ENCODE results near the gene IBA57. TPM values are rescaled to one million over a fixed set of nuclear protein-coding genes. Genes with fewer than 3 reads are reported as not detected.
"Not testable (repeated sequence)": the region's sequence is repeated elsewhere in the genome, so short reads cannot be mapped to it uniquely, and the experiment has no call there.

IBA57 gene
- total RNA-seq, 4 donors from 2014 or later = 4.9 to 15.7 (median 12.3) TPM

DNA sequence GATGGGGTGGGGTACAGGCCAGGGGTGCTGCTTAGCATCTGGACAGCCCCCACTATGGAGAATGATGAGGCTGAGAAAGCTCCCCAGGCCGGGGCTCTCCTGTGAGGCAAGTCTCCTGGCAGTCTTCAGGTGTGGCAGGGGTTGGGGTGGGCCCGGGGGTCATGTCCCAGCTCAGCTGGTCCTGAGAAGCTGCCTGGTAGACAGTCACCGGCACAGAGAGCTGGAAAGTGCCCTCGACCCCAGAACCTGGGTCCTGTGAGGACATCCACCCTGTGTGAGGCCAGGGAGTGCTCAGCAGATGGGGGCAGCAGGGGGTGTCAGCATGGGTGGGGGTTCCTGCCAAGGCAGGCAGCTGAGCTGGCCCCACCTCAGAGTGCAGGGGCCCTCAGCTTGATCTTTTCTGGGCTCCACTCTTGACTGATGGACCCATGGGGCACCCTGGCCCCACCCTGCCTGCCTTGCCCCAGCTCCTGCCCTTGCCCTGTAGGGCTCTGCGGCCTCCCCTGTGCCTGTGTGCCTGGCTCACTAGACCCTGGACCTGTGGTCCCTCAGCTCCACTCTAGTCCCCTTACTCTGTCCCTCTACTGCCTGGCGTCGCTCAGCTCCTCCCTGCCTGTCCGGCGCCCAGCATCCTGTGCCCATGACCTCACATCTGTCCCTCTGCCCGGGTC, 5.8 kb downstream of the IBA57 start:
- ATAC-seq (no peak), DNase-seq (no peak)
- Histone ChIP-seq H3K4me3 (no peak overlapping the region), H3K27ac (no peak overlapping the region), H3K36me3 (peaks cover 0 to 10% of the 10 kb centered on the region in 2 donors), H3K27me3 (no peaks in the 10 kb centered on the region), H3K4me1 (peaks cover 5 to 10% of the 10 kb centered on the region in 2 donors), H3K9me3 (no peaks in the 10 kb centered on the region)
- intact Hi-C loops (cut with DNase I; ENCODE audit: low total_unique reads) = no loop called here
- TF ChIP-seq POLR2A (IDR thresholded peaks at IDR 0.05) = no peak
- TF ChIP-seq, protein P1, sequence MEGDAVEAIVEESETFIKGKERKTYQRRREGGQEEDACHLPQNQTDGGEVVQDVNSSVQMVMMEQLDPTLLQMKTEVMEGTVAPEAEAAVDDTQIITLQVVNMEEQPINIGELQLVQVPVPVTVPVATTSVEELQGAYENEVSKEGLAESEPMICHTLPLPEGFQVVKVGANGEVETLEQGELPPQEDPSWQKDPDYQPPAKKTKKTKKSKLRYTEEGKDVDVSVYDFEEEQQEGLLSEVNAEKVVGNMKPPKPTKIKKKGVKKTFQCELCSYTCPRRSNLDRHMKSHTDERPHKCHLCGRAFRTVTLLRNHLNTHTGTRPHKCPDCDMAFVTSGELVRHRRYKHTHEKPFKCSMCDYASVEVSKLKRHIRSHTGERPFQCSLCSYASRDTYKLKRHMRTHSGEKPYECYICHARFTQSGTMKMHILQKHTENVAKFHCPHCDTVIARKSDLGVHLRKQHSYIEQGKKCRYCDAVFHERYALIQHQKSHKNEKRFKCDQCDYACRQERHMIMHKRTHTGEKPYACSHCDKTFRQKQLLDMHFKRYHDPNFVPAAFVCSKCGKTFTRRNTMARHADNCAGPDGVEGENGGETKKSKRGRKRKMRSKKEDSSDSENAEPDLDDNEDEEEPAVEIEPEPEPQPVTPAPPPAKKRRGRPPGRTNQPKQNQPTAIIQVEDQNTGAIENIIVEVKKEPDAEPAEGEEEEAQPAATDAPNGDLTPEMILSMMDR (IDR thresholded peaks at IDR 0.05 in 4 of 5, conservative IDR thresholded peaks at IDR 0.05 in 1 of 5) = no peak
- in situ Hi-C loops (cut with MboI; ENCODE audit: low sequenced_read_pairs in 4 of 4) = no loop called here

DNA sequence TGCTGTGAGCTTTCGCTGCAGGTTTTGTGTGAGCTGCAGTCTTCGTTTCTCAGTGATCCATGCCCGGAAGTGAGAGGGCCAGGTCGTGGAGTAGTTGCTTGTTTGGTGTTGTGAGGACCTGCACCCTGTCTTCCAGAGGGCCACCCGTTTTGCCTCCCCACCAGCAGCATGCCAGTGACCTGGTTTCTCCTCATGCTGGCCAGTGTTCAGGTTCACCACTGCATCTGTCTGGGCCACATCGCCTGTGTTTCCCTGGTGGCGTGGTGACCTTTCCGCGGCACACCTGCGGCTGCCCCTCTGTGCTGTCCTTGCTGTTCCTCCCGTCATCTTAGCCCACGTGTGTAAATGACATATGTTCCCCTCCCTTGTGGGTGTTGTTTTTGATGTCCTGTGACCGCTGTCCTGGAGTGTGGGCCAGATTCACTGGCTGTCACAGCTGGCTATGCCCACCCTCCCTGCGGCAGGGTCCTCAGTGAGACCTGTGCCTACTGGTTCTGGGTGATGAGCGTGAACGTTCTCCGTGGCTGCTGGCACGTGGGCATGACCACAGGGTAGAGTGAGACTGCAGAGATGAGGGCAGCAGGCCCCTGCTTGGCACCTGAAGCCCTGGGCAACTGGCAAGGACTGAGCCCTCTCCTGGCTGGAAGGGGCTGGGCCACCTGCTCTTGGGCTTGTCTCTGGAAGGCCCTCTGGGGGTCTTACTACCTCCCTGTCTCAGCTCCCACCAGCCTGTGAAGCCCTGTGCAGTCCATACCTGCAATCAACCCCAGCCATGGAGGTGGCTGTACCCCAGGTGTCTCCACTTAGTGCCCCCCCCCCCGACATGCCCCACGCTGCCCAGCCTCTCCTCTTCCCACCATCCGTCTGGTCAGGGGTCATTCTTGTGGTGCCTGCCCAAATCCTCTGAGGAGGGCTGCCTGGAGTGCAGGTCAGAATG, 7.3 kb downstream of the IBA57 start:
- ATAC-seq = no peak
- intact Hi-C loops (cut with DNase I; ENCODE audit: low total_unique reads) = no loop called here

DNA sequence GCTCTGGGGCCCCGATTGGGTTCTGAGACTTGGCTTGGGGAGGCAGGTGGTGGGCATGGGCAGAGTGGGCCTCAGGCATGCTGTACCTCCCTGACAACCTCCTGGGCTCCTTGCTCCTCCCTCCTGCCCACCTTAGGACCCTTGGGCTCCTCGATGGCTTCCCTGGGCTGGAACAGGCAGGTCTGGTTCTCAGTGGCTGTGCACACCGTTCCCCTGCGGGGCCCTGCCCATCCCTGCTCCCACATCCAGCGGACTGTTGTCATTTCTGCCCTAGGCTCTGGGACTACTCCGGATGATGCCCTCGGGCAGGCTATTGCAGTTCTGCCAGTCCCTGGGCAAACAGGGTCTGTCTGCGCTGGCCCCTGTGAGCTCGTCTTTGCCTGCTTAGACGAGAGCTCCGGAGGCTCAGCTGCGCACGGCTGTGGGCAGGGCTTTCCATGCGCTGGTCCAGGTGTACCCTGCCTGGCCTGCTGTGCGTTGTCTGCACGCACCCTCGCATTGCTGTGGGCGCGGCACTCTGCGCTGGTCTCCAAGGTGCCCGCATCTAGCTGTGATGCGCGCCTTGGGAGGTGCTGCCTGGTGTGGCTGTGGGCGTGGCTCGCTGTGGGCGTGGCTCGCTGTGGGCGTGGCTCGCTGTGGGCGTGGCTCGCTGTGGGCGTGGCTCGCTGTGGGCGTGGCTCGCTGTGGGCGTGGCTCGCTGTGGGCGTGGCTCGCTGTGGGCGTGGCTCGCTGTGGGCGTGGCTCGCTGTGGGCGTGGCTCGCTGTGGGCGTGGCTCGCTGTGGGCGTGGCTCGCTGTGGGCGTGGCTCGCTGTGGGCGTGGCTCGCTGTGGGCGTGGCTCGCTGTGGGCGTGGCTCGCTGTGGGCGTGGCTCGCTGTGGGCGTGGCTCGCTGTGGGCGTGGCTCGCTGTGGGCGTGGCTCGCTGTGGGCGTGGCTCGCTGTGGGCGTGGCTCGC, 8.2 kb downstream of the IBA57 start:
- peak in 1 of 2 donors; percentile 44 for ATAC-seq
- H3K4me3 ChIP-seq; H3K27me3 ChIP-seq; in situ Hi-C loops (cut with MboI; ENCODE audit: low sequenced_read_pairs in 4 of 4); DNase-seq; intact Hi-C loops (cut with DNase I; ENCODE audit: low total_unique reads); H3K4me1 ChIP-seq; H3K9me3 ChIP-seq: not testable (repeated sequence)
- Histone ChIP-seq H3K27ac (peak overlapping the region in 1 of 4 donors; percentile 31), H3K36me3 (peaks cover 0 to 10% of the 10 kb centered on the region in 2 donors)

More for the DNA sequence above, 7.3 kb downstream of the IBA57 start:
- Histone ChIP-seq H3K9me3 (no peaks in the 10 kb centered on the region), H3K4me1 (no peaks in the 10 kb centered on the region), H3K36me3 (peaks cover 0 to 10% of the 10 kb centered on the region in 2 donors), H3K4me3 (no peak overlapping the region), H3K27me3 (no peaks in the 10 kb centered on the region), H3K27ac (peak overlapping the region in 1 of 4 donors; percentile 30)
- no peak for DNase-seq
- in situ Hi-C loops (cut with MboI; ENCODE audit: low sequenced_read_pairs in 4 of 4) = no loop called here
- no peak for TF ChIP-seq POLR2A (IDR thresholded peaks at IDR 0.05)
- TF ChIP-seq, protein P1 (IDR thresholded peaks at IDR 0.05 in 4 of 5, conservative IDR thresholded peaks at IDR 0.05 in 1 of 5) = no peak

DNA sequence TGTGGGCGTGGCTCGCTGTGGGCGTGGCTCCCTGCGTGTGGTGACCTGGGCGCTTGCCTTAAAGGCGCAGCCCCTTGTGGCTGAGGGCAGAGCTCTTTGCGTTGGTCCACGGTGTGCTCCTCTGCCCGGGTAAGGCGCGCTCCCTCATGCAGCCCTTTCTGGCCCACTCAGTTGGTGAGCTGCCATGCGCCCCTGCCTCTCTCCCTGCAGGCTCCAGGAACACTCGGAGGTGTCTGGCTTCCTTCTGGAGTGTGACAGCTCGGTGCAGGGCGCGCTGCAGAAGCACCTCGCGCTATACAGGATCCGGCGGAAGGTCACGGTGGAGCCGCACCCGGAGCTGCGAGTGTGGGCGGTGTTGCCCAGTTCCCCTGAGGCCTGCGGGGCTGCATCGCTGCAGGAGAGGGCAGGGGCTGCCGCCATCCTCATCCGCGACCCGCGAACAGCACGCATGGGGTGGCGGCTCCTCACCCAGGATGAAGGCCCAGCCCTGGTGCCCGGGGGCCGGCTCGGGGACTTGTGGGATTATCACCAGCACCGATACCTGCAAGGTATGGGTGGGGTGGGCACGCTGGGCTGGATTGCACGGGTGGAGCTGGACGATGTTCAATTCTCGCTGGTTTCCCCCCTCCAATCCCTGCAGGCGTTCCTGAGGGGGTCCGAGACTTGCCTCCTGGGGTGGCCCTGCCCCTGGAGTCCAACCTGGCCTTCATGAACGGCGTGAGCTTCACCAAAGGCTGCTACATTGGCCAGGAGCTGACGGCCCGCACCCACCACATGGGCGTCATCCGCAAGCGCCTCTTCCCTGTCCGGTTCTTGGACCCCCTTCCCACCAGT, 9.1 kb downstream of the IBA57 start:
- Histone ChIP-seq H3K4me1 (no peaks in the 10 kb centered on the region), H3K27ac (peak overlapping the region in 1 of 4 donors; percentile 61), H3K4me3 (no peak overlapping the region), H3K9me3 (no peaks in the 10 kb centered on the region), H3K27me3 (no peaks in the 10 kb centered on the region), H3K36me3 (peaks cover 0 to 10% of the 10 kb centered on the region in 2 donors)
- DNase-seq (peak in 1 of 2 donors; percentile 59), ATAC-seq (peak in 1 of 2 donors; percentile 61)
- TF ChIP-seq POLR2A (IDR thresholded peaks at IDR 0.05) = no peak
- TF ChIP-seq, protein P1 (IDR thresholded peaks at IDR 0.05 in 4 of 5, conservative IDR thresholded peaks at IDR 0.05 in 1 of 5) = no peak
- intact Hi-C loops (cut with DNase I; ENCODE audit: low total_unique reads) = no loop called here
- in situ Hi-C loops (cut with MboI; ENCODE audit: low sequenced_read_pairs in 4 of 4) = no loop called here
